A549 (cell line): ENCODE results near the gene ARHGEF16. TPM values are rescaled to one million over a fixed set of nuclear protein-coding genes. Genes with fewer than 3 reads are reported as not detected.

Experiments
- ATAC-seq, 2 experiments: fragments of 200-7000 bp in 1 of 2; fragments of >200 bp in 1 of 2; cut with Nextera tagmentation in 1 of 2; cut with Tn5 transposase in 1 of 2; 3 replicates each; pipeline versions ENCODE4 v1.8.0 to v1.9.1; 2018 to 2020; ENCODE audit warnings: mild to moderate bottlenecking in 1 of 2, moderate library complexity in 1 of 2
- CTCF ChIA-PET: fragments of 300-600 bp; sonication (Branson Sonifier 250); formaldehyde crosslinking; extraction: SDS; loops from one replicate; lab custom pipeline; 2021; ENCODE audit warnings: antibody characterized with exemption, inconsistent platforms; lab: Yijun Ruan, JAX
- POLR2A ChIA-PET: fragments of 350-600 bp; formaldehyde crosslinking; extraction: SDS; loops from one replicate; lab custom pipeline; 2021; ENCODE audit warnings: antibody characterized with exemption, inconsistent platforms; lab: Yijun Ruan, JAX
- DNase-seq, 2 experiments: peaks; one replicate each; pipeline versions ENCODE4 v3.0.0 to v3.0.0-alpha.2; 2011 to 2016; ENCODE audit warnings: low read depth in 1 of 2, low spot score in 1 of 2
- FAIRE-seq: peaks from 2 replicates; lab custom pipeline; 2011; peaks lifted over from hg19 to GRCh38; lab: Jason Lieb, UNC
- H3K27ac ChIP-seq, 2 experiments: fragments of >200 bp; sonication (Bioruptor Twin); formaldehyde crosslinking; 3 replicates each; pipeline ENCODE4 v1.5.1; 2016 to 2017
- H3K4me1 ChIP-seq: fragments of >200 bp; sonication (Bioruptor Twin); formaldehyde crosslinking; 3 replicates; pipeline ENCODE4 v1.6.1; 2016
- H3K4me2 ChIP-seq: fragments of >200 bp; sonication (Bioruptor Twin); formaldehyde crosslinking; 3 replicates; pipeline ENCODE4 v1.6.1; 2016
- H3K4me3 ChIP-seq: fragments of >200 bp; sonication (Bioruptor Twin); formaldehyde crosslinking; 3 replicates; pipeline ENCODE4 v1.5.1; 2016
- H3K9me3 ChIP-seq: fragments of >200 bp; sonication (Bioruptor Twin); formaldehyde crosslinking; 3 replicates; pipeline ENCODE4 v1.6.1; 2016
- BCL3 ChIP-seq: fragments of >200 bp; sonication (Bioruptor Twin); formaldehyde crosslinking; IDR thresholded peaks from 3 replicates; pipeline ENCODE4 v1.6.1; 2016
- CHD2 ChIP-seq: fragments of 150-350 bp; IDR thresholded peaks from 2 replicates; pipeline ENCODE4 v1.6.1; 2014; ENCODE audit warnings: low read length; ENCODE audit not compliant: partially characterized antibody
- CHD4 ChIP-seq: fragments of 200-600 bp; sonication (generic); IDR thresholded peaks from 2 replicates; pipeline ENCODE4 v1.6.1; 2016; ENCODE audit warnings: antibody characterized with exemption, mild to moderate bottlenecking, borderline replicate concordance
- E2F6 ChIP-seq: IDR thresholded peaks from 2 replicates; pipeline ENCODE4 v1.6.1; 2012; ENCODE audit warnings: low read depth, borderline replicate concordance
- EHF ChIP-seq: fragments of 250-450 bp; sonication (Bioruptor Pico); IDR thresholded peaks from 2 replicates; pipeline ENCODE4 v1.5.0; 2020; ENCODE audit warnings: mild to moderate bottlenecking
- EHMT2 ChIP-seq: fragments of 200-600 bp; sonication (generic); IDR thresholded peaks from 2 replicates; pipeline ENCODE4 v1.6.1; 2016; ENCODE audit warnings: antibody characterized with exemption, low read depth, mild to moderate bottlenecking, moderate library complexity
- EP300 ChIP-seq, 2 experiments: fragments of >200 bp; sonication (Bioruptor Twin); formaldehyde crosslinking; IDR thresholded peaks; 2 replicates in 1 of 2; 3 replicates in 1 of 2; pipeline ENCODE4 v1.6.1; 2016 to 2017
- FOSL2 ChIP-seq, 2 experiments: fragments of 450-650 bp in 1 of 2; fragments of >200 bp in 1 of 2; sonication (Bioruptor Twin) in 1 of 2; formaldehyde crosslinking; IDR thresholded peaks; 2 replicates each; pipeline versions ENCODE4 v1.5.0 to v1.6.1; 2016 to 2020; ENCODE audit warnings: mild to moderate bottlenecking in 1 of 2, moderate library complexity in 1 of 2
- HES2 ChIP-seq: fragments of >200 bp; sonication (Bioruptor Twin); formaldehyde crosslinking; IDR thresholded peaks from 2 replicates; pipeline ENCODE4 v1.6.1; 2016
- HEYL ChIP-seq: fragments of 250-450 bp; sonication (Bioruptor Pico); IDR thresholded peaks from 2 replicates; pipeline ENCODE4 v1.8.0; 2021; ENCODE audit warnings: mild to moderate bottlenecking, moderate library complexity
- HMGXB4 ChIP-seq: fragments of 250-450 bp; sonication (Bioruptor Pico); IDR thresholded peaks from 2 replicates; pipeline ENCODE4 v1.5.0; 2021; ENCODE audit warnings: mild to moderate bottlenecking, moderate library complexity, borderline replicate concordance
- HOXA7 ChIP-seq: fragments of 250-450 bp; sonication (Bioruptor Pico); IDR thresholded peaks from 2 replicates; pipeline ENCODE4 v1.5.0; 2020; ENCODE audit warnings: mild to moderate bottlenecking, moderate library complexity
- JUN ChIP-seq, 2 experiments: fragments of >200 bp; sonication (Bioruptor Twin); formaldehyde crosslinking; IDR thresholded peaks; 2 replicates in 1 of 2; 3 replicates in 1 of 2; pipeline ENCODE4 v1.6.1; 2016 to 2017
- KDM1A ChIP-seq: fragments of 200-600 bp; sonication (generic); IDR thresholded peaks from 2 replicates; pipeline ENCODE4 v1.6.1; 2016; ENCODE audit warnings: low read depth, mild to moderate bottlenecking
- MAX ChIP-seq: IDR thresholded peaks from 2 replicates; pipeline ENCODE4 v1.6.1; 2012
- MAZ ChIP-seq: fragments of 150-350 bp; IDR thresholded peaks from 2 replicates; pipeline ENCODE4 v1.6.1; 2014; ENCODE audit warnings: antibody characterized with exemption, low read depth, low read length, borderline replicate concordance
- NPAS2 ChIP-seq: fragments of 250-450 bp; sonication (Bioruptor Pico); IDR thresholded peaks from 2 replicates; pipeline ENCODE4 v1.8.0; 2022; ENCODE audit warnings: mild to moderate bottlenecking, moderate library complexity, borderline replicate concordance
- NR3C1 ChIP-seq: fragments of >200 bp; sonication (Bioruptor Twin); formaldehyde crosslinking; IDR thresholded peaks from 3 replicates; pipeline ENCODE4 v1.6.1; 2017
- PBX3 ChIP-seq: IDR thresholded peaks from 2 replicates; pipeline ENCODE4 v1.6.1; 2012
- RARB ChIP-seq: fragments of 250-450 bp; sonication (Bioruptor Pico); IDR thresholded peaks from 2 replicates; pipeline ENCODE4 v1.8.0; 2021; ENCODE audit warnings: mild to moderate bottlenecking, moderate library complexity
- RNF2 ChIP-seq: fragments of 200-600 bp; sonication (generic); IDR thresholded peaks from 2 replicates; pipeline ENCODE4 v1.6.1; 2016; ENCODE audit warnings: low read depth, mild to moderate bottlenecking, antibody characterized with exemption, moderate library complexity, borderline replicate concordance
- SMC3 ChIP-seq: fragments of >200 bp; sonication (Bioruptor Twin); formaldehyde crosslinking; IDR thresholded peaks from 3 replicates; pipeline ENCODE4 v1.6.1; 2018; ENCODE audit warnings: inconsistent platforms
- TFCP2L1 ChIP-seq: fragments of 250-450 bp; sonication (Bioruptor Pico); IDR thresholded peaks from 2 replicates; pipeline ENCODE4 v1.5.0; 2021; ENCODE audit warnings: mild to moderate bottlenecking
- TP53 ChIP-seq: fragments of 250-450 bp; sonication (Bioruptor Pico); IDR thresholded peaks from 2 replicates; pipeline ENCODE4 v1.5.0; 2021; ENCODE audit warnings: mild to moderate bottlenecking, moderate library complexity
- USF2 ChIP-seq: fragments of 450-650 bp; IDR thresholded peaks from 2 replicates; pipeline ENCODE4 v1.6.1; 2014; ENCODE audit warnings: antibody characterized with exemption
- ZC3H11A ChIP-seq: fragments of 450-650 bp; IDR thresholded peaks from 2 replicates; pipeline ENCODE4 v1.6.1; 2014; ENCODE audit warnings: antibody characterized with exemption, mild to moderate bottlenecking
- ZFP36 ChIP-seq: fragments of 450-650 bp; IDR thresholded peaks from 2 replicates; pipeline ENCODE4 v1.6.1; 2014; ENCODE audit warnings: borderline replicate concordance; ENCODE audit not compliant: partially characterized antibody
- ZNF302 ChIP-seq: fragments of 250-450 bp; sonication (Bioruptor Pico); IDR thresholded peaks from 2 replicates; pipeline ENCODE4 v1.9.0; 2021; ENCODE audit warnings: inconsistent platforms, mild to moderate bottlenecking, moderate library complexity
- WGBS: methylation state at CpG from one replicate; pipeline ENCODE4 v1.1.6; 2017; ENCODE audit errors: missing lambda C conversion rate; 5-methylcytosine and 5-hydroxymethylcytosine counted together
- polyA plus RNA-seq, 4 experiments: library from polyadenylated mRNA; depleted of rRNA in 3 of 4; stranded (reverse); fragments of >200 nt; fragmentation: RNase III in 1 of 4; extraction: RNeasy Plus Mini Kit Qiagen cat#74134 plus additional on column Dnase treatment in 1 of 4; gene quantifications; 2 replicates in 3 of 4; 3 replicates in 1 of 4; pipeline ENCODE4 v1.2.3, GENCODE V29; 2011 to 2017

Gene ARHGEF16
- polyA plus RNA-seq, 2 of the 4 experiments (the other 2 are of a cell fraction) = 1.4 to 3.2 TPM

- TF ChIP-seq BCL3 (no peak), EHF (CRISPR knock-in tag) (no peak), HEYL (no peak), KDM1A (no peak), TP53 (no peak), ZC3H11A (no peak), NR3C1 (no peak), JUN (IDR thresholded peaks at IDR 0.05) (no peak), FOSL2 (IDR thresholded peaks at IDR 0.05) (no peak), FOSL2 (CRISPR knock-in tag; IDR thresholded peaks at IDR 0.05) (no peak), ZFP36 (no peak), USF2 (no peak), HOXA7 (CRISPR knock-in tag) (no peak), TFCP2L1 (no peak), HES2 (no peak), MAZ (no peak), RARB (CRISPR knock-in tag) (no peak), E2F6 (no peak), HMGXB4 (CRISPR knock-in tag) (no peak), SMC3 (no peak), PBX3 (no peak)
- no peak for FAIRE-seq
- no peak for DNase-seq
- Histone ChIP-seq H3K4me3 (no peak overlapping the region), H3K27ac (no peak overlapping the region), H3K4me2 (no peak overlapping the region), H3K9me3 (no peaks in the 10 kb centered on the region), H3K4me1 (peaks cover 3% of the 10 kb centered on the region; the same call in 1 of the 3 replicates)
- ChIA-PET POLR2A (no interaction called here), CTCF (interaction anchor here (1.6 to 3.6 kb wide), 3 partner anchors 8 to 155 kb away, joined by 4 to 33 read pairs (median 16); no protein-coding TSS in a partner anchor)
- no peak for ATAC-seq
- 100% methylated on average over 1 of the region's 21 CpGs for WGBS
Measured at GRCh38 chr1:3463891-3464648, 9.6 kb downstream of the ARHGEF16 start.

GRCh38 chr1:3464649-3465025 is 10.2 kb downstream of the ARHGEF16 start:
- WGBS = 81% methylated on average over 5 of the region's 11 CpGs
- ATAC-seq (no peak), DNase-seq (no peak), FAIRE-seq (no peak)
- POLR2A ChIA-PET = no interaction called here
- Histone ChIP-seq H3K9me3 (no peaks in the 10 kb centered on the region), H3K4me1 (peaks cover 3% of the 10 kb centered on the region; the same call in 1 of the 3 replicates), H3K4me3 (no peak overlapping the region), H3K27ac (no peak overlapping the region), H3K4me2 (no peak overlapping the region)
- CTCF ChIA-PET = interaction anchor here (1.6 to 3.6 kb wide), 2 partner anchors 12 to 154 kb away, joined by 4 to 33 read pairs; no protein-coding TSS in a partner anchor
- TF ChIP-seq USF2 = no peak
- no peak for TF ChIP-seq CHD4
- TF ChIP-seq HES2 = no peak
- no peak for TF ChIP-seq HOXA7 (CRISPR knock-in tag)
- no peak for TF ChIP-seq ZNF302 (CRISPR knock-in tag)
- TF ChIP-seq MAX = no peak
- TF ChIP-seq CHD2 = no peak
- no peak for TF ChIP-seq RARB (CRISPR knock-in tag)
- no peak for TF ChIP-seq EP300 (IDR thresholded peaks at IDR 0.05)
- TF ChIP-seq RNF2 = no peak
- TF ChIP-seq NPAS2 (CRISPR knock-in tag) = no peak
- TF ChIP-seq E2F6 = no peak
- no peak for TF ChIP-seq EHMT2
